ENCODE results near the gene TTC31. TPM values are rescaled to one million over a fixed set of nuclear protein-coding genes. Genes with fewer than 3 reads are reported as not detected.
A peak's percentile ranks its signal among the peaks of the same experiment; 100 is the strongest.
"Not testable (repeated sequence)": the region's sequence is repeated elsewhere in the genome, so short reads cannot be mapped to it uniquely, and the experiment has no call there.

TTC31 gene
- total RNA-seq, 2 experiments from 2014 or later = 20.6 to 26.1 TPM

- peak overlapping the region; percentile 82 for H3K4me3 Mint-ChIP-seq
- peaks cover 16% of the 10 kb centered on the region for H3K36me3 Mint-ChIP-seq (ENCODE audit: low read depth)
- peak in 1 of 14 experiments; percentile 36 for DNase-seq
- peaks cover 30% of the 10 kb centered on the region for H3K4me1 Mint-ChIP-seq (ENCODE audit: low read depth)
- CTCF ChIA-PET = interaction anchor here (1.3 kb wide), 1 partner anchor 11 kb away, joined by 4 read pairs; no protein-coding TSS in a partner anchor
- no peak for TF ChIP-seq CTCF (IDR thresholded peaks at IDR 0.05)
- POLR2A ChIA-PET = interaction anchor here (0.7 to 1.8 kb wide), 2 partner anchors 9 to 46 kb away, joined by 4 to 12 read pairs; partner anchors contain the start of gene INO80B
- no peaks in the 10 kb centered on the region for H3K9me3 ChIP-seq (ENCODE audit: control insufficient read depth in 1 of 2, insufficient read depth in 1 of 2, low read length in 2 of 2)
- intact Hi-C loops (cut with DNase I, micrococcal nuclease) = no loop called here
- peaks cover 25% of the 10 kb centered on the region for H3K36me3 ChIP-seq (ENCODE audit: insufficient read depth, low read length)
- peak overlapping the region in 1 of 2 donors; percentile 80 for H3K27ac ChIP-seq (ENCODE audit: low read depth in 1 of 2, low read length in 2 of 2)
- peaks cover 24% of the 10 kb centered on the region for H3K4me1 ChIP-seq (ENCODE audit: insufficient read depth, low read length)
- no peak for ATAC-seq (ENCODE audit: poor library complexity)
- H3K27me3 ChIP-seq (ENCODE audit: control insufficient read depth in 1 of 2, insufficient read depth in 2 of 2, low read length in 2 of 2) = no peaks in the 10 kb centered on the region
- peak overlapping the region; percentile 97 for H3K27ac Mint-ChIP-seq
- peak overlapping the region; percentile 81 for H3K4me3 ChIP-seq (ENCODE audit: low read length)
- H3K27me3 Mint-ChIP-seq = no peaks in the 10 kb centered on the region
- no peaks in the 10 kb centered on the region for H3K9me3 Mint-ChIP-seq
These were observed 18.5 kb upstream of the TTC31 start for GRCh38 chr2:74464406-74464805.

- not testable (repeated sequence) for H3K4me3 ChIP-seq (ENCODE audit: low read length); ATAC-seq (ENCODE audit: poor library complexity); H3K27ac ChIP-seq (ENCODE audit: low read depth in 1 of 2, low read length in 2 of 2); H3K27me3 ChIP-seq (ENCODE audit: control insufficient read depth in 1 of 2, insufficient read depth in 2 of 2, low read length in 2 of 2); H3K27me3 Mint-ChIP-seq; H3K9me3 ChIP-seq (ENCODE audit: control insufficient read depth in 1 of 2, insufficient read depth in 1 of 2, low read length in 2 of 2); H3K9me3 Mint-ChIP-seq; DNase-seq
- Mint-ChIP-seq H3K27ac (peak overlapping the region; percentile 83), H3K4me3 (peak overlapping the region; percentile 79), H3K36me3 (ENCODE audit: low read depth) (peaks cover 34% of the 10 kb centered on the region), H3K4me1 (ENCODE audit: low read depth) (peaks cover 30% of the 10 kb centered on the region)
- ChIA-PET CTCF (interaction anchor here (0.6 to 1.0 kb wide), 2 partner anchors 13 to 691 kb away, joined by 3 read pairs; partner anchors contain the start of genes DUSP11 and WBP1), POLR2A (interaction anchor here (3.8 to 9.1 kb wide), 2 partner anchors 11 to 14 kb away, joined by 86 to 225 read pairs; partner anchors contain the start of genes CCDC142, INO80B, TTC31 and WBP1)
- intact Hi-C loops (cut with DNase I, micrococcal nuclease) = loop anchor here (5.0 kb wide), 2 partner anchors 48 to 78 kb away; partner anchors contain the start of genes C2orf81 (in 1 of the 2) and WDR54 (in 1 of the 2)
- Histone ChIP-seq H3K36me3 (ENCODE audit: insufficient read depth, low read length) (peaks cover 17% of the 10 kb centered on the region), H3K4me1 (ENCODE audit: insufficient read depth, low read length) (peaks cover 35% of the 10 kb centered on the region)
These were observed 12.1 kb upstream of the TTC31 start for GRCh38 chr2:74470742-74471141.

GRCh38 chr2:74471332-74472065, 11.4 kb upstream of the TTC31 start:
- peak overlapping the region; percentile 96 for H3K27ac Mint-ChIP-seq
- no peak for TF ChIP-seq CTCF (IDR thresholded peaks at IDR 0.05)
- no peaks in the 10 kb centered on the region for H3K9me3 Mint-ChIP-seq
- Histone ChIP-seq H3K36me3 (ENCODE audit: insufficient read depth, low read length) (peaks cover 19% of the 10 kb centered on the region), H3K27ac (ENCODE audit: low read depth in 1 of 2, low read length in 2 of 2) (peak overlapping the region; percentile 85 to 91), H3K27me3 (ENCODE audit: control insufficient read depth in 1 of 2, insufficient read depth in 2 of 2, low read length in 2 of 2) (no peaks in the 10 kb centered on the region), H3K4me3 (ENCODE audit: low read length) (peak overlapping the region; percentile 80), H3K9me3 (ENCODE audit: control insufficient read depth in 1 of 2, insufficient read depth in 1 of 2, low read length in 2 of 2) (no peaks in the 10 kb centered on the region), H3K4me1 (ENCODE audit: insufficient read depth, low read length) (peaks cover 30% of the 10 kb centered on the region)
- ATAC-seq (ENCODE audit: poor library complexity) (no peak), DNase-seq (peak in 1 of 14 experiments; percentile 21)
- intact Hi-C loops (cut with DNase I, micrococcal nuclease) = loop anchor here (1.0 to 5.0 kb wide), 6 partner anchors 11 to 79 kb away; partner anchors contain the start of genes C2orf81 (in 1 of the 2), CCDC142 (in 1 of the 2), INO80B (in 1 of the 2) and TTC31 (in 1 of the 2)
- peaks cover 25% of the 10 kb centered on the region for H3K4me1 Mint-ChIP-seq (ENCODE audit: low read depth)
- H3K36me3 Mint-ChIP-seq (ENCODE audit: low read depth) = peaks cover 34% of the 10 kb centered on the region
- H3K27me3 Mint-ChIP-seq = no peaks in the 10 kb centered on the region
- peak overlapping the region; percentile 95 for H3K4me3 Mint-ChIP-seq
- CTCF ChIA-PET = interaction anchor here (0.6 to 2.1 kb wide), 4 partner anchors 13 to 692 kb away, joined by 3 to 8 read pairs (median 4); partner anchors contain the start of genes DUSP11, INO80B and WBP1
- POLR2A ChIA-PET = interaction anchor here (1.2 to 9.1 kb wide), 6 partner anchors 10 to 59 kb away, joined by 5 to 225 read pairs (median 15); partner anchors contain the start of genes AUP1, C2orf81, CCDC142 and HTRA2
